PC-9 (cell line): ENCODE results near the gene KDM1B. TPM values are rescaled to one million over a fixed set of nuclear protein-coding genes. Genes with fewer than 3 reads are reported as not detected.

ENCODE experiments used
- BruUV-seq: library from RNA; stranded (reverse); fragments of 400-500 nt; replicated peaks from 2 replicates; lab custom pipeline; 2021; lab: Mats Ljungman, UMichigan
- CTCF ChIA-PET: fragments of 300-600 bp; sonication (Branson Sonifier 250); formaldehyde crosslinking; loops from one replicate; lab custom pipeline; 2022; ENCODE audit warnings: antibody characterized with exemption; lab: Charles Lee
- POLR2A ChIA-PET: fragments of 300-600 bp; sonication (Branson Sonifier 250); formaldehyde crosslinking; loops from one replicate; lab custom pipeline; 2022; ENCODE audit warnings: antibody characterized with exemption; ENCODE audit not compliant: unreplicated experiment; lab: Charles Lee
- DNase-seq, 2 experiments: peaks; one replicate each; pipeline versions ENCODE4 v3.0.0 to v3.0.0-alpha.2; 2015 to 2022; ENCODE audit warnings: mixed read lengths in 1 of 2
- H2AFZ ChIP-seq: fragments of 200-600 bp; sonication (generic); 2 replicates; pipeline ENCODE4 v1.8.1; 2017; ENCODE audit warnings: antibody characterized with exemption
- H3F3A ChIP-seq: fragments of 200-600 bp; sonication (generic); 2 replicates; pipeline ENCODE4 v1.8.1; 2017; ENCODE audit warnings: antibody characterized with exemption, mild to moderate bottlenecking, low read depth; ENCODE audit not compliant: insufficient read depth
- H3K27ac ChIP-seq: fragments of 200-600 bp; sonication (generic); 2 replicates; pipeline ENCODE4 v1.6.1; 2016; ENCODE audit warnings: mixed run types
- H3K27me3 ChIP-seq: fragments of 200-600 bp; sonication (generic); 2 replicates; pipeline ENCODE4 v1.6.1; 2016; ENCODE audit warnings: low read depth, mixed run types; ENCODE audit not compliant: insufficient read depth
- H3K36me3 ChIP-seq: fragments of 200-600 bp; sonication (generic); 2 replicates; pipeline ENCODE4 v1.6.1; 2016; ENCODE audit warnings: low read depth, mixed run types
- H3K4me1 ChIP-seq: fragments of 200-600 bp; sonication (generic); replicated peaks from 2 replicates; pipeline ENCODE4 v1.6.1; 2016; ENCODE audit warnings: mixed run types; ENCODE audit not compliant: insufficient read depth
- H3K4me2 ChIP-seq: fragments of 200-600 bp; sonication (generic); 2 replicates; pipeline ENCODE4 v1.6.1; 2017; ENCODE audit warnings: mixed run types
- H3K4me3 ChIP-seq: fragments of 200-600 bp; sonication (generic); 2 replicates; pipeline ENCODE4 v1.6.1; 2016; ENCODE audit warnings: mixed run types
- H3K79me2 ChIP-seq: fragments of 200-600 bp; sonication (generic); 2 replicates; pipeline ENCODE4 v1.6.1; 2017; ENCODE audit warnings: low read depth, mixed run types
- H3K9me2 ChIP-seq: fragments of 200-600 bp; sonication (generic); 2 replicates; pipeline ENCODE4 v1.8.1; 2017; ENCODE audit warnings: mild to moderate bottlenecking; ENCODE audit not compliant: insufficient read depth
- H3K9me3 ChIP-seq: fragments of 200-600 bp; sonication (generic); 2 replicates; pipeline ENCODE4 v1.8.1; 2016; ENCODE audit warnings: low read depth; ENCODE audit not compliant: insufficient read depth
- H4K20me1 ChIP-seq: fragments of 200-600 bp; sonication (generic); 2 replicates; pipeline ENCODE4 v1.8.1; 2017; ENCODE audit not compliant: insufficient read depth
- CTCF ChIP-seq: fragments of 200-600 bp; sonication (generic); conservative IDR thresholded peaks from 2 replicates; pipeline ENCODE4 v1.6.1; 2017; ENCODE audit warnings: mixed run types, antibody characterized with exemption, mild to moderate bottlenecking, moderate library complexity
- EZH2 ChIP-seq: fragments of 200-600 bp; sonication (generic); IDR thresholded peaks from 2 replicates; pipeline ENCODE4 v1.8.0; 2017; ENCODE audit warnings: antibody characterized with exemption, low read depth
- intact Hi-C: fragments of 100-400 bp; cut with micrococcal nuclease; formaldehyde crosslinking; loops from one replicate; pipeline ENCODE4 v1.10.0; 2022; ENCODE audit not compliant: unreplicated experiment
- total RNA-seq: library from RNA; stranded (reverse); gene quantifications from 2 replicates; pipeline ENCODE4 v1.2.3, GENCODE V29; 2021

Gene KDM1B
- total RNA-seq, 1 experiment from 2014 or later = 21.5 TPM

DNA sequence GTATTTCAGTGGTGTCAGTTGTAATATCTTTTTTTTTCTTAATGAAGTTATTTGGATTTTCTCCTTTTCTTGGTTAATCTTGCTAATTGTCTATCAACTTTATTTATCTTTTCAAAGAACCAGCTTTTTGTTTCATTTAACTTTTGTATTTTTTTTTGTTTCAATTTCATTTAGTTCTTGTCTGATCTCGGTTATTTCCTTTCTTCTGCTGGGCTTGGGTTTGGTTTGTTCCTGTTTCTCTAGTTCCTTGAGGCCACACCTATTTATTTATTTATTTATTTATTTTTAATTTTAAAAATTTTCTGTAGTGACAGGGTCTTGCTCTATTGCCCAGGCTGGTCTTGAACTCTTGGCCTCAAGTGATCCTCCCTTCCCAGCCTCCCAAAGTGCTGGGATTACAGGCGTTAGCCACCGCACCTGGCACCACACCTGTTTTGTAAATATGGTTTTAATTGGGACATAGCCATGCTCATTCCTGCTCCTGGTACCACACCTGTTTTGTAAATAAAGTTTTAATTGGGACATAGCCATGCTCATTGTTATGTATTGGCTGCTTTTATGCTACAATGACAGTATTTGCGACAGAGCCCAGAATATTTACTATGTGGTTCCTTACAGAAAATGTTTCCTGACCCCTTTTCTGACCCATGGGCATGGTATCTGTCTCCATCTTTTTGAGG, 22.2 kb downstream of the KDM1B start:
- H3K4me3 ChIP-seq = no peak overlapping the region
- H3K4me1 ChIP-seq = no peaks in the 10 kb centered on the region
- H3K9me2 ChIP-seq = no peaks in the 10 kb centered on the region
- H3K9me3 ChIP-seq = no peaks in the 10 kb centered on the region
- BruUV-seq = no TSS peak
- H3K27me3 ChIP-seq = no peaks in the 10 kb centered on the region
- POLR2A ChIA-PET = no interaction called here
- TF ChIP-seq EZH2 (no peak), CTCF (no peak)
- no peaks in the 10 kb centered on the region for H4K20me1 ChIP-seq
- no peaks in the 10 kb centered on the region for H3K79me2 ChIP-seq
- intact Hi-C loops = no loop called here
- H3K36me3 ChIP-seq = no peaks in the 10 kb centered on the region
- H2AFZ ChIP-seq = no peak overlapping the region
- no peak overlapping the region for H3K27ac ChIP-seq
- peak in 1 of 2 experiments; percentile 42 for DNase-seq
- CTCF ChIA-PET = no interaction called here
- no peak overlapping the region for H3K4me2 ChIP-seq
- no peaks in the 10 kb centered on the region for H3F3A ChIP-seq

GRCh38 chr6:18178960-18179615, 23.9 kb downstream of the KDM1B start:
- H3K9me3 ChIP-seq = no peaks in the 10 kb centered on the region
- intact Hi-C loops = no loop called here
- H3K4me1 ChIP-seq = no peaks in the 10 kb centered on the region
- H2AFZ ChIP-seq = no peak overlapping the region
- no peaks in the 10 kb centered on the region for H4K20me1 ChIP-seq
- no TSS peak for BruUV-seq
- no peaks in the 10 kb centered on the region for H3F3A ChIP-seq
- no peak overlapping the region for H3K27ac ChIP-seq
- no peak overlapping the region for H3K4me2 ChIP-seq
- no peaks in the 10 kb centered on the region for H3K9me2 ChIP-seq
- no peaks in the 10 kb centered on the region for H3K79me2 ChIP-seq
- no peak overlapping the region for H3K4me3 ChIP-seq
- ChIA-PET POLR2A (no interaction called here), CTCF (no interaction called here)
- no peaks in the 10 kb centered on the region for H3K36me3 ChIP-seq
- no peak for DNase-seq
- no peaks in the 10 kb centered on the region for H3K27me3 ChIP-seq
- no peak for TF ChIP-seq EZH2
- TF ChIP-seq CTCF = no peak

GRCh38 chr6:18179770-18180356, 24.6 kb downstream of the KDM1B start:
- no TSS peak for BruUV-seq
- H3F3A ChIP-seq = no peaks in the 10 kb centered on the region
- CTCF ChIA-PET = no interaction called here
- POLR2A ChIA-PET = no interaction called here
- H3K36me3 ChIP-seq = no peaks in the 10 kb centered on the region
- no peak overlapping the region for H3K4me3 ChIP-seq
- TF ChIP-seq EZH2 (no peak), CTCF (no peak)
- no peak overlapping the region for H3K4me2 ChIP-seq
- no peak overlapping the region for H2AFZ ChIP-seq
- H4K20me1 ChIP-seq = no peaks in the 10 kb centered on the region
- peaks cover 2% of the 10 kb centered on the region for H3K4me1 ChIP-seq
- H3K27ac ChIP-seq = no peak overlapping the region
- H3K27me3 ChIP-seq = no peaks in the 10 kb centered on the region
- no peaks in the 10 kb centered on the region for H3K9me3 ChIP-seq
- H3K9me2 ChIP-seq = no peaks in the 10 kb centered on the region
- no peaks in the 10 kb centered on the region for H3K79me2 ChIP-seq
- DNase-seq = no peak
- intact Hi-C loops = no loop called here
